T-helper 2 cell treated with Interferon-gamma antibody and Interleukin-4, amounts not matched to agents 100 ng/mL and 5 ng/mL, for 36 hours (primary cell): ENCODE measurements around the gene DUOX1. TPM values are rescaled to one million over a fixed set of nuclear protein-coding genes. Genes with fewer than 3 reads are reported as not detected.

Experiments used
- intact Hi-C: fragments of 100-400 bp; cut with micrococcal nuclease; formaldehyde crosslinking; loops from one replicate; pipeline ENCODE4 v1.15.1; 2023
- total RNA-seq: library from RNA; stranded (reverse); gene quantifications from 2 replicates; pipeline ENCODE4 v1.2.3, GENCODE V29; 2022

Gene DUOX1
- total RNA-seq, 1 donor from 2014 or later, result not detected

GRCh38 chr15:45165536-45165935 lies 35.7 kb downstream of the DUOX1 start:
- intact Hi-C loops, result loop anchor here (2.0 kb wide), 1 partner anchor 237 kb away; a partner anchor contains a TSS

GRCh38 chr15:45166834-45167630 lies 37.2 kb downstream of the DUOX1 start:
- intact Hi-C loops, result loop anchor here (1.0 to 2.0 kb wide), 3 partner anchors 22 to 112 kb away; no protein-coding TSS in a partner anchor

GRCh38 chr15:45167631-45168205 lies 37.9 kb downstream of the DUOX1 start:
- intact Hi-C loops, result loop anchor here (1.0 to 2.0 kb wide), 3 partner anchors 21 to 112 kb away; no protein-coding TSS in a partner anchor

GRCh38 chr15:45168286-45168685 lies 38.5 kb downstream of the DUOX1 start:
- intact Hi-C loops, result no loop called here

- intact Hi-C loops, result no loop called here
Observed at GRCh38 chr15:45168751-45169551, 39.2 kb downstream of the DUOX1 start.

- intact Hi-C loops, result no loop called here
Observed at GRCh38 chr15:45169608-45170480, 40.0 kb downstream of the DUOX1 start.

GRCh38 chr15:45171912-45172311 lies 42.1 kb downstream of the DUOX1 start:
- intact Hi-C loops, result no loop called here

- intact Hi-C loops, result no loop called here
Observed at GRCh38 chr15:45174069-45174468, 44.3 kb downstream of the DUOX1 start.

- intact Hi-C loops, result no loop called here
Observed at GRCh38 chr15:45174577-45174976, 44.8 kb downstream of the DUOX1 start.

GRCh38 chr15:45177285-45177684 lies 47.5 kb downstream of the DUOX1 start:
- intact Hi-C loops, result no loop called here

- intact Hi-C loops, result no loop called here
Observed at GRCh38 chr15:45179221-45179985, 49.6 kb downstream of the DUOX1 start.

- intact Hi-C loops, result no loop called here
Observed at GRCh38 chr15:45180201-45180600, 50.4 kb downstream of the DUOX1 start.

GRCh38 chr15:45180648-45181436 lies 51.0 kb downstream of the DUOX1 start:
- intact Hi-C loops, result no loop called here

- intact Hi-C loops, result no loop called here
Observed at GRCh38 chr15:45181491-45182285, 51.9 kb downstream of the DUOX1 start.

- intact Hi-C loops, result no loop called here
Observed at GRCh38 chr15:45182996-45183395, 53.2 kb downstream of the DUOX1 start.

GRCh38 chr15:45183511-45183910 lies 53.7 kb downstream of the DUOX1 start:
- intact Hi-C loops, result no loop called here

GRCh38 chr15:45184562-45185041 lies 54.8 kb downstream of the DUOX1 start:
- intact Hi-C loops, result no loop called here

GRCh38 chr15:45185069-45185779 lies 55.4 kb downstream of the DUOX1 start:
- intact Hi-C loops, result no loop called here
